GM10248 (cell line): ENCODE data around the gene CPNE4.

Source experiments
- CTCF ChIA-PET: fragments of 300-600 bp; sonication (Branson Sonifier 250); formaldehyde crosslinking; extraction: SDS; loops from one replicate; lab custom pipeline; 2021; ENCODE audit warnings: antibody characterized with exemption; lab: Yijun Ruan, JAX
- POLR2A ChIA-PET: fragments of 350-650 bp; sonication (Branson Sonifier 250); formaldehyde crosslinking; extraction: SDS; loops from one replicate; lab custom pipeline; 2020; ENCODE audit warnings: antibody characterized with exemption; lab: Yijun Ruan, JAX
- DNase-seq: peaks from one replicate; pipeline ENCODE4 v3.0.0; 2012; ENCODE audit errors: extremely low spot score
- CTCF ChIP-seq: IDR thresholded peaks from 2 replicates; pipeline ENCODE4 v1.5.1; 2012; ENCODE audit warnings: mild to moderate bottlenecking, low read depth; ENCODE audit errors: extremely low read depth, missing control alignments, control extremely low read depth

CPNE4 gene

GRCh38 chr3:131819381-131820055, 215.3 kb downstream of the CPNE4 start:
- ChIA-PET POLR2A (no interaction called here), CTCF (no interaction called here)
- DNase-seq: no peak
- no peak for TF ChIP-seq CTCF

DNA sequence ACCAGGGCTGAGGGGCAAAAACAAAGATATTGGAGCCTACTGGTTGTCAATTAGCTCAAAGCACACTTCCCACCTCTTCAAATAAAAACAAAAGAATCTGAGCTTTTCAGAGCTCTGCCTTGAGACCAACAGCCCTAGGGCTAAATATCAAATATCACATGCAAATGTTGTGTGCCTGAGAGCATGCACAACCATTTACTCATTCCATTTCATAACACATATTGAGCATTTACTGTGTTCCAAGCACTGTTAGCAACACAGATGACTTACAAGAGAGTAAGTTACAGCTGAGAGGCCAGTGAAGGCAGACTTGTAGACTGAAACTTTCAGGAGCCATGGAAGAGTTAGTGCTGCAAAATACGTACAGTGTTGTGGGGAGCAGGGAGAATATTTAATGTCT, 222.4 kb downstream of the CPNE4 start:
- ChIA-PET CTCF (interaction anchor here (1.8 kb wide), 1 partner anchor 17 kb away, joined by 7 read pairs; no protein-coding TSS in a partner anchor), POLR2A (no interaction called here)
- TF ChIP-seq CTCF: no peak
- no peak for DNase-seq

- ChIA-PET POLR2A (no interaction called here), CTCF (interaction anchor here (1.8 kb wide), 1 partner anchor 16 kb away, joined by 7 read pairs; no protein-coding TSS in a partner anchor)
- TF ChIP-seq CTCF: no peak
- no peak for DNase-seq
Measured at GRCh38 chr3:131811481-131811880, 223.3 kb downstream of the CPNE4 start.

DNA sequence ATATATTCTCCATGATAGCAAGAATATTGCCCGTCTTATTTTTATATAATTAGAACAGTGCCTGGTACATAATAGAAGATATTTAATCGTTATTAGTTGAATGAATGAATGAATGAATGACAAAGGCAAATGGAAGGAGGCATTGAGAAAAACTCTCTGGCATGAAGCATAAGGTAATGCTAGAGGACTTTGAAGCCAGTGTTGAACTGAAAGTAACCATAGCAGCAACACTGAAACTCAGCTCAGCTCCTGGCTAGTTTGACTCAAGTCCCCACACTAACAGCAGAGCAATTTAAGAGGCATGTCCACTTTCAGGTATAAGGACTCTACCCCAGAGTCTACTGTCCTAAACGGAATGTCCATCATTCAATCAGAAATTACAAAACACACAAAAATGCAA, 227.0 kb downstream of the CPNE4 start:
- ChIA-PET CTCF (no interaction called here), POLR2A (no interaction called here)
- no peak for TF ChIP-seq CTCF
- no peak for DNase-seq

DNA sequence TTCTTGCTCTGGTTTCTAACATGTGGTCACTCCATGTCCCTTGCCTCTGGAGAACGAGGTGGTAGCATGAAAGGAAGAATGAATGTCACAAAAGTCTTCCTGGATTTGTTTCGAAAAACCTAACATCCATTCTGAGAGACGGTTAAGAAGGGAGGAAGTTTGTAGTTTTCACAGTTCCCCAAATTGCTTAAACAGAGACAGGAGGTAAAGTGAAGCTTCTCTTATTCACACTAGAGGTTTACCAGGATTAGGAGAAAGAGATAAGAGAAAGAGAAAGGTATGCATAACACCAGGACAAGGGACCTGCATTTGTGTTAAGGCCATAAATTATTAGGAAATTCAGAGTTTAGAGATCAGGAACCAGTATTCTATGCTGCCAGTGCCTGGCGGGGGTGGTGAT, 228.1 kb downstream of the CPNE4 start:
- CTCF ChIA-PET: interaction anchor here (3.8 kb wide), 1 partner anchor 12 kb away, joined by 27 read pairs; no protein-coding TSS in a partner anchor
- no peak for DNase-seq
- POLR2A ChIA-PET: no interaction called here
- TF ChIP-seq CTCF: no peak

GRCh38 chr3:131804565-131805133, 230.2 kb downstream of the CPNE4 start:
- ChIA-PET POLR2A (no interaction called here), CTCF (interaction anchor here (1.3 to 3.8 kb wide), 2 partner anchors 9 to 164 kb away, joined by 3 to 27 read pairs; no protein-coding TSS in a partner anchor)
- no peak for TF ChIP-seq CTCF
- no peak for DNase-seq
